ENCODE results near the gene ARL11.
"Not testable (repeated sequence)": the region's sequence is repeated elsewhere in the genome, so short reads cannot be mapped to it uniquely, and the experiment has no call there.

The ARL11 gene

GRCh38 chr13:49627831-49628652 lies at the start of gene ARL11:
Gene ARL11 (plus strand): TSS chr13:49628507. CDS start chr13:49630448, 1,941 bp downstream.
- H3K4me3 ChIP-seq (ENCODE audit: low read depth in 1 of 2, low read length in 2 of 2), result peak within 1 kb of the TSS; percentile 30 to 55

GRCh38 chr13:49579501-49579900 lies 48.8 kb upstream of the ARL11 start:
- Histone ChIP-seq H3K36me3 (ENCODE audit: control insufficient read depth in 1 of 2, insufficient read depth in 2 of 2, low read length in 2 of 2) (peaks cover 0 to 7% of the 10 kb centered on the region in 2 donors), H3K27me3 (ENCODE audit: low read depth, low read length) (no peaks in the 10 kb centered on the region), H3K27ac (ENCODE audit: low read length) (no peak overlapping the region), H3K4me1 (ENCODE audit: control insufficient read depth in 1 of 2, insufficient read depth in 2 of 2, low read length in 2 of 2) (peaks cover 0 to 4% of the 10 kb centered on the region in 2 donors), H3K9me3 (ENCODE audit: control insufficient read depth in 1 of 2, low read length in 2 of 2) (no peaks in the 10 kb centered on the region), H3K4me3 (ENCODE audit: low read depth in 1 of 2, low read length in 2 of 2) (no peak overlapping the region)

More at GRCh38 chr13:49627831-49628652, at the start of gene ARL11:
- peaks cover 0 to 4% of the 10 kb centered on the region in 2 donors for H3K4me1 ChIP-seq (ENCODE audit: control insufficient read depth in 1 of 2, insufficient read depth in 2 of 2, low read length in 2 of 2)
- H3K36me3 ChIP-seq (ENCODE audit: control insufficient read depth in 1 of 2, insufficient read depth in 2 of 2, low read length in 2 of 2), result no peaks in the 10 kb centered on the region
- H3K27ac ChIP-seq (ENCODE audit: low read length), result peak within 1 kb of the TSS; percentile 8
- H3K9me3 ChIP-seq (ENCODE audit: control insufficient read depth in 1 of 2, low read length in 2 of 2), result no peaks in the 10 kb centered on the region
- no peaks in the 10 kb centered on the region for H3K27me3 ChIP-seq (ENCODE audit: low read depth, low read length)

GRCh38 chr13:49580980-49581680 lies 47.2 kb upstream of the ARL11 start:
- H3K27ac ChIP-seq (ENCODE audit: low read length), result no peak overlapping the region
- H3K27me3 ChIP-seq (ENCODE audit: low read depth, low read length), result no peaks in the 10 kb centered on the region
- H3K4me1 ChIP-seq (ENCODE audit: control insufficient read depth in 1 of 2, insufficient read depth in 2 of 2, low read length in 2 of 2), result peaks cover 2 to 4% of the 10 kb centered on the region in 2 donors
- H3K9me3 ChIP-seq (ENCODE audit: control insufficient read depth in 1 of 2, low read length in 2 of 2), result no peaks in the 10 kb centered on the region
- H3K36me3 ChIP-seq (ENCODE audit: control insufficient read depth in 1 of 2, insufficient read depth in 2 of 2, low read length in 2 of 2), result peaks cover 0 to 7% of the 10 kb centered on the region in 2 donors
- H3K4me3 ChIP-seq (ENCODE audit: low read depth in 1 of 2, low read length in 2 of 2), result no peak overlapping the region

GRCh38 chr13:49584771-49585182 lies 43.5 kb upstream of the ARL11 start:
- peaks cover 4 to 7% of the 10 kb centered on the region in 2 donors for H3K4me1 ChIP-seq (ENCODE audit: control insufficient read depth in 1 of 2, insufficient read depth in 2 of 2, low read length in 2 of 2)
- H3K27me3 ChIP-seq (ENCODE audit: low read depth, low read length), result no peaks in the 10 kb centered on the region
- no peaks in the 10 kb centered on the region for H3K36me3 ChIP-seq (ENCODE audit: control insufficient read depth in 1 of 2, insufficient read depth in 2 of 2, low read length in 2 of 2)
- H3K4me3 ChIP-seq (ENCODE audit: low read depth in 1 of 2, low read length in 2 of 2), result peak overlapping the region; percentile 75 to 94
- no peaks in the 10 kb centered on the region for H3K9me3 ChIP-seq (ENCODE audit: control insufficient read depth in 1 of 2, low read length in 2 of 2)
- no peak overlapping the region for H3K27ac ChIP-seq (ENCODE audit: low read length)

GRCh38 chr13:49585220-49586157 lies 42.8 kb upstream of the ARL11 start, which contains the start of gene RCBTB1:
Gene RCBTB1 (minus strand): TSS chr13:49585558. CDS start chr13:49567279, 18,279 bp downstream.
- Histone ChIP-seq H3K27ac (ENCODE audit: low read length) (no peak within 1 kb of the TSS), H3K36me3 (ENCODE audit: control insufficient read depth in 1 of 2, insufficient read depth in 2 of 2, low read length in 2 of 2) (no peaks in the 10 kb centered on the region), H3K4me3 (ENCODE audit: low read depth in 1 of 2, low read length in 2 of 2) (peak within 1 kb of the TSS; percentile 75 to 94), H3K4me1 (ENCODE audit: control insufficient read depth in 1 of 2, insufficient read depth in 2 of 2, low read length in 2 of 2) (peaks cover 4 to 7% of the 10 kb centered on the region in 2 donors), H3K9me3 (ENCODE audit: control insufficient read depth in 1 of 2, low read length in 2 of 2) (no peaks in the 10 kb centered on the region), H3K27me3 (ENCODE audit: low read depth, low read length) (no peaks in the 10 kb centered on the region)

GRCh38 chr13:49586717-49587116 lies 41.6 kb upstream of the ARL11 start:
- Histone ChIP-seq H3K27me3 (ENCODE audit: low read depth, low read length) (no peaks in the 10 kb centered on the region), H3K9me3 (ENCODE audit: control insufficient read depth in 1 of 2, low read length in 2 of 2) (no peaks in the 10 kb centered on the region), H3K36me3 (ENCODE audit: control insufficient read depth in 1 of 2, insufficient read depth in 2 of 2, low read length in 2 of 2) (no peaks in the 10 kb centered on the region), H3K4me3 (ENCODE audit: low read depth in 1 of 2, low read length in 2 of 2) (no peak overlapping the region), H3K4me1 (ENCODE audit: control insufficient read depth in 1 of 2, insufficient read depth in 2 of 2, low read length in 2 of 2) (peaks cover 4 to 7% of the 10 kb centered on the region in 2 donors), H3K27ac (ENCODE audit: low read length) (no peak overlapping the region)

GRCh38 chr13:49587311-49587847 lies 40.9 kb upstream of the ARL11 start:
- no peaks in the 10 kb centered on the region for H3K27me3 ChIP-seq (ENCODE audit: low read depth, low read length)
- H3K9me3 ChIP-seq (ENCODE audit: control insufficient read depth in 1 of 2, low read length in 2 of 2), result no peaks in the 10 kb centered on the region
- no peak overlapping the region for H3K27ac ChIP-seq (ENCODE audit: low read length)
- H3K4me1 ChIP-seq (ENCODE audit: control insufficient read depth in 1 of 2, insufficient read depth in 2 of 2, low read length in 2 of 2), result peaks cover 4 to 7% of the 10 kb centered on the region in 2 donors
- no peaks in the 10 kb centered on the region for H3K36me3 ChIP-seq (ENCODE audit: control insufficient read depth in 1 of 2, insufficient read depth in 2 of 2, low read length in 2 of 2)
- no peak overlapping the region for H3K4me3 ChIP-seq (ENCODE audit: low read depth in 1 of 2, low read length in 2 of 2)

GRCh38 chr13:49590714-49591113 lies 37.6 kb upstream of the ARL11 start:
- H3K9me3 ChIP-seq (ENCODE audit: control insufficient read depth in 1 of 2, low read length in 2 of 2); H3K36me3 ChIP-seq (ENCODE audit: control insufficient read depth in 1 of 2, insufficient read depth in 2 of 2, low read length in 2 of 2); H3K27ac ChIP-seq (ENCODE audit: low read length): not testable (repeated sequence)

GRCh38 chr13:49593876-49594275 lies 34.4 kb upstream of the ARL11 start:
- not testable (repeated sequence) for H3K4me3 ChIP-seq (ENCODE audit: low read depth in 1 of 2, low read length in 2 of 2); H3K36me3 ChIP-seq (ENCODE audit: control insufficient read depth in 1 of 2, insufficient read depth in 2 of 2, low read length in 2 of 2); H3K9me3 ChIP-seq (ENCODE audit: control insufficient read depth in 1 of 2, low read length in 2 of 2); H3K4me1 ChIP-seq (ENCODE audit: control insufficient read depth in 1 of 2, insufficient read depth in 2 of 2, low read length in 2 of 2); H3K27ac ChIP-seq (ENCODE audit: low read length); H3K27me3 ChIP-seq (ENCODE audit: low read depth, low read length)

More at GRCh38 chr13:49590714-49591113, 37.6 kb upstream of the ARL11 start:
- not testable (repeated sequence) for H3K4me1 ChIP-seq (ENCODE audit: control insufficient read depth in 1 of 2, insufficient read depth in 2 of 2, low read length in 2 of 2); H3K27me3 ChIP-seq (ENCODE audit: low read depth, low read length); H3K4me3 ChIP-seq (ENCODE audit: low read depth in 1 of 2, low read length in 2 of 2)

- Histone ChIP-seq H3K27ac (ENCODE audit: low read length) (no peak overlapping the region), H3K9me3 (ENCODE audit: control insufficient read depth in 1 of 2, low read length in 2 of 2) (no peaks in the 10 kb centered on the region), H3K4me1 (ENCODE audit: control insufficient read depth in 1 of 2, insufficient read depth in 2 of 2, low read length in 2 of 2) (no peaks in the 10 kb centered on the region), H3K36me3 (ENCODE audit: control insufficient read depth in 1 of 2, insufficient read depth in 2 of 2, low read length in 2 of 2) (no peaks in the 10 kb centered on the region), H3K4me3 (ENCODE audit: low read depth in 1 of 2, low read length in 2 of 2) (no peak overlapping the region), H3K27me3 (ENCODE audit: low read depth, low read length) (no peaks in the 10 kb centered on the region)
Observed at GRCh38 chr13:49594576-49594975, 33.7 kb upstream of the ARL11 start.
